HG02852 (cell line): Measurements from ENCODE around the gene SACM1L.
"Not testable (repeated sequence)": the region's sequence is repeated elsewhere in the genome, so short reads cannot be mapped to it uniquely, and the experiment has no call there.

Experiments
- ATAC-seq: cut with Tn5 transposase; IDR thresholded peaks from one replicate; pipeline ENCODE4 v1.9.1; 2021; ENCODE audit warnings: mild to moderate bottlenecking, moderate library complexity; ENCODE audit not compliant: unreplicated experiment

The SACM1L gene

GRCh38 chr3:45666757-45667431 lies 22.3 kb upstream of the SACM1L start:
- ATAC-seq: no peak

GRCh38 chr3:45667569-45667934 lies 21.6 kb upstream of the SACM1L start:
- ATAC-seq: no peak

GRCh38 chr3:45670436-45670835 lies 18.8 kb upstream of the SACM1L start:
- ATAC-seq: no peak

DNA sequence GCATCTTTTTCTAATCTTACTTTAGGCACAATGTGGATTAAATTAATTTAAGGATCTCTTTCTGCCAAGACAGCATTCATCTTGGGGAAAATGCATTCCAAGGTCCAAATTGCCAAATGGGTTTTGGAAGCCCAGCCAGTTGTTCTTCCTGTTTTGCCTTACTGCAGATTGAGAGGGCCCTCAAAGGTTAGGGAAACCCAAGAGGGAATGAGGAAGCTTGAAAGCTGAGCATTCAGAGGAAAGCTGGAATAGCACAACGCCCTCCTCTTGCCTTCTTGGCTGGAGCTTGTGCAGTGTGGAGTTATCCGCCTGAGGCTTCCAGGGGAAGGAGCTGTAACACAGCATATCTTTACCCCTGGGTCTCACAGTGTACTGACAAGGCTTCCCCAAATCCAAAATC lies 18.2 kb upstream of the SACM1L start:
- ATAC-seq: no peak

DNA sequence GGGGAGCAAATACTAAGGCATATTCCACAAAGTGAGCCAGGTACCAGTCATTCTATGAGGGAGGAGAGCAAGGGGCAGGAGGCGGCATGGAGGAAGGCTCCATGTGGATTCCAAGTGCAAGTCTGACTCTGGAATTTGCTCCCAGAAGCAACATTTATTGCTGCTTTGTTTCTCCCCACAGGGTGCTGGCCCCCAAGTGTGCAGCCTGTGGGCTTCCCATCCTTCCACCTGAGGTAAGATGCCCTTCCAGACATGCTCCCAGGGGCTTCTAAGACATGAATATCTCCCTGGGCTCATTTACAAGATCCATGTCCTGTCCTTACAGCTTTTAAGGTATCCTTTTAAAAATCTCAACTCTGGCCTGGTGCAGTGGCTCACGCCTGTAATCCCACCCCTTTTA lies 15.9 kb upstream of the SACM1L start:
- no peak for ATAC-seq

DNA sequence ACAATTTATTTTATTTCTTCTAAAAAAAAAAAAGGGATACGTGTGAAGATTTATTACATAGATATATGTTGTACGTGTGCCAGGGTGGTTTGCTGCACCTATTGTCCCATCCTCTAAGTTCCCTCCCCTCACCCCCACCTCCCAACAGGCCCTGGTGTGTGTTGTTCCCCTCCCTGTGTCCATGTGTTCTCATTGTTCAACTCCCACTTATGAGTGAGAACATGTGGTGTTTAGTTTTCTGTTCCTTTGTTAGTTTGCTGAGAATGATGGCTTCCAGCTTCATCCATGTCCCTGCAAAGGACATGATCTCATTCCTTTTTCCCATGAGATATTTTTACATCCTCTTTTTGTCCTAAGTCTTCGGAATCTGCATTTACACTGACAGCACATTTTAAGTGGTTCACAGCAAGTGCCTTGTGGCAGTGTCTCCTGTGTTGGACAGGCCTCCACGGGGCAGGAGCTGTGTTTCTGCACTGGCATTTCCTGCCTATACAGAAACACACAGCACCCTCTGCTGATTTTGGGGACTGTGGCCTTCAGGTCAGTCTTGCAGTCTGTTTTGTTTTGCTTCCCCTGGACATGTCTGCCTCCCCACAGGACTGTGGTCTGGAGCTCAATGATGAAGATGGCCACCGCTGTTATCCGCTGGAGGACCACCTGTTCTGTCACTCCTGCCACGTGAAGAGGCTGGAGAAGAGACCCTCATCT lies 12.7 kb upstream of the SACM1L start:
- no peak for ATAC-seq

- no peak for ATAC-seq
Measured at GRCh38 chr3:45677033-45677446, 12.2 kb upstream of the SACM1L start.

- no peak for ATAC-seq
Measured at GRCh38 chr3:45677841-45678240, 11.4 kb upstream of the SACM1L start.

- ATAC-seq: no peak
Measured at GRCh38 chr3:45679805-45680204, 9.4 kb upstream of the SACM1L start.

- no peak for ATAC-seq
Measured at GRCh38 chr3:45681221-45681620, 8.0 kb upstream of the SACM1L start.

DNA sequence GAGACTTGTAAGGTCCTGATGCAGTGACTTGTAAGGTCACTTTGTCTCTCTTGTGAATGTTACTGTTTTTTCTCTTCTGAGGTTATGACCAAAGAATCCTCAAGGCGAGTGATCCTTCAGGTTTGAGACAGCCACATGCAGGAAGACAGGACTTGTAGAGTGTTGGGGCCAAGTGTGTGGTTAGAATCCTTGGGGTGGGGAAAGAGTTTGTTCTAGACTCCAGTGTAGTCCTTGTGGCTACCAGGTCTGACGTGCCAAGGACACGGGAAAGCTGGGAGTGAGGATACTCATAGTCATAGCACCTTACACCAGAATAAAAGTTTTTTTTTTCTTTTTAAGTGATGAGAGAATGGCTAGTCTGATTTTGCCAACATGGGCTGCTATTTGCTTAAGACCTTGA lies 7.3 kb upstream of the SACM1L start:
- no peak for ATAC-seq

DNA sequence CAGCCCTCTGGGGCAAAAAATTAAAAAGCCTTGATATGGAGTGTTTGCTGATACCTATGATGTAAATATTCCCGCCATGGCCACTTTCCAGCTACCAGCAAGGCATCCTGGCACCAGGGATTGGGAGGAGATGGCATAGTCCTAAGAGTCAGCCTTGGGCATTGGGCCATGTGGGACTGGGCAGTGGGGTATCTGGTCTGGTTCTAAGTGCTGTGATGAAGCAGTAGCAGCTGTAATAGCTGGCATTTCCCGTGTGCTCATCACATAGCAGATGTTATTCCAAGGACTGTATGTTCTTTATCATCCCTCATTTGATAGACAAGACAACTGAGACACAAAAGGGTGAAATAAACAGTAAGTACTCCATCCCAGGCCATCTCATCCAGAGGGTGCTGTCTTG lies 6.9 kb upstream of the SACM1L start:
- no peak for ATAC-seq

DNA sequence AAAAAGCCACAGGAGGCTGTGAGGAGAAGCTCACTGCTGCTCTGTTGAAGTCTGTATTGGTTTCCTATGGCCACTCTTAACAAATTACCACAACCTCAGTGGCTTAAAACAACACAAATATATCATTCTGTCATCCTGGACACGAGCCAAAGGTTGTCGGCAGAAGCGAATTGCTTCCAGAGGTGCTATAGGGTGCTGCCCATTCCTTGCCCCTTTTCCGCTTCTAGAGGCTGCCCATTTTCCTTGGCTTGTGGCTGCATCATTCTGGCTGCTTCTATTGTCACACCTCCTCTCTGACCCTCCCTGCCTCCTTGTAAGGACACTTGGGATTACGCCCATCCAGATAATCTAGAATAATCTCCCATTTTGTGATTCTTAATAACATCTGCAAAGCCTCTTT lies 6.4 kb upstream of the SACM1L start:
- no peak for ATAC-seq

GRCh38 chr3:45683417-45684326 lies 5.5 kb upstream of the SACM1L start:
- ATAC-seq: no peak

GRCh38 chr3:45684327-45684892 lies 4.8 kb upstream of the SACM1L start:
- ATAC-seq: no peak

GRCh38 chr3:45685722-45686121 lies 3.5 kb upstream of the SACM1L start:
- not testable (repeated sequence) for ATAC-seq

DNA sequence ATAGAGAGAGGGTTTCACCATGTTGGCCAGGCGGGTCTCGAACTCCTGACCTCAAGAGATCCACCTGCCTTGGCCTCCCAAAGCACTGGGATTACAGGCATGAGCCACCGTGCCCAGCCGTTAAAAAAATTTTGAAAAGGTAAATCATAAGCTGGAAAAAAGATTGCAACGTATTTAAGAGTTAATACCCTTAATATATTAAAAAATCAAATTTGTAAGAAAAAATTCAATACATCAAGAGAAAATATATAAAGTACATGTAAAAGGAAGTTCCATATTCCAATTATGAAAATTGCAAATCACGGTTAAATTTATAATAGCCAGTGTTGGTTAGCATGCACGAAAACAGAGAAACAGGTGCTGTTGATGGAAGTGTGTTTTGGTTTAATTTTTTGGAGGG lies 2.3 kb upstream of the SACM1L start:
- ATAC-seq: no peak

- ATAC-seq: no peak
Measured at GRCh38 chr3:45687828-45688193, 1.4 kb upstream of the SACM1L start.

GRCh38 chr3:45688194-45688881 lies 858 bp upstream of the SACM1L start:
- no peak for ATAC-seq

DNA sequence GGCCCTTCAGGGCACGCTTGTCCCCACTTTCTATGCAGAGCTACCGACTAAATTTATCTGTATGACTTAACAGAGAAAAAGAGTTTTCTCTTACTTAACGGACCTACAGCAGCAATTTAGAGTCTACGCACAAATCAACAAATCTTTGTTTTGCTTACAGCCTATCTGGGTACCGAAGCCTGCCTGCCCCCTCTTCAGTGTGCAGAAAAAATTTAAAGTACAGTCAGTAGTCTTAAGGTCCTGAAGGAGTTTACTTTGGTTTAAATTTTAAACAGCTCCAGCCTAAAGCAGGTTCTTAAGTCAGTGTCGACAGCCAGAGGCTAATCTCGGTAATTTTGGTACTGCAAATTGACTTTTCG lies 570 bp downstream of the SACM1L start:
- ATAC-seq: no peak
